Heart right ventricle (tissue), 16 donors: ENCODE data around the gene KNDC1. TPM values are rescaled to one million over a fixed set of nuclear protein-coding genes. Genes with fewer than 3 reads are reported as not detected.
A peak's percentile ranks its signal among the peaks of the same experiment; 100 is the strongest.

Experiments
- ATAC-seq, 8 donors: fragments of 200-7000 bp; cut with Tn5 transposase; one replicate each; pipeline ENCODE4 v1.9.1; 2020; ENCODE audit warnings: mild to moderate bottlenecking in 8 of 8, moderate library complexity in 8 of 8, moderate number of reproducible peaks in 1 of 8
- DNase-seq, 2 donors: peaks; one replicate each; pipeline ENCODE4 v3.0.0-alpha.2; 2020
- H3K27ac ChIP-seq, 10 donors: fragments of 200-600 bp; sonication (generic) in 2 of 10; one replicate each; pipeline versions ENCODE4 v1.5.0 to v1.8.0; 2020 to 2022; ENCODE audit warnings: mild to moderate bottlenecking in 3 of 10
- H3K27me3 ChIP-seq, 7 donors: fragments of 200-600 bp; one replicate each; pipeline ENCODE4 v1.8.0; 2021 to 2022; ENCODE audit warnings: mild to moderate bottlenecking in 2 of 7
- H3K36me3 ChIP-seq, 9 donors: fragments of 200-600 bp; sonication (generic) in 1 of 9; one replicate each; pipeline versions ENCODE4 v1.5.0 to v1.8.0; 2020 to 2022; ENCODE audit warnings: mild to moderate bottlenecking in 2 of 9
- H3K4me1 ChIP-seq, 9 donors: fragments of 200-600 bp; sonication (generic) in 1 of 9; one replicate each; pipeline versions ENCODE4 v1.5.0 to v1.8.0; 2020 to 2022; ENCODE audit warnings: mild to moderate bottlenecking in 4 of 9
- H3K4me3 ChIP-seq, 10 donors: fragments of 200-600 bp; sonication (generic) in 2 of 10; one replicate each; pipeline versions ENCODE4 v1.5.0 to v1.8.0; 2020 to 2022; ENCODE audit warnings: mild to moderate bottlenecking in 7 of 10, moderate library complexity in 2 of 10
- H3K9me3 ChIP-seq, 11 donors: fragments of 200-600 bp in 10 of 11; sonication (generic) in 2 of 11; one replicate each; pipeline versions ENCODE4 v1.5.0 to v1.8.0; 2013 to 2022; ENCODE audit warnings: mild to moderate bottlenecking in 2 of 11, control low read depth in 1 of 11, moderate library complexity in 1 of 11
- CTCF ChIP-seq, 9 donors: fragments of 200-600 bp; sonication (generic) in 2 of 9; IDR thresholded peaks; one replicate each; pipeline versions ENCODE4 v1.5.0 to v1.8.0; 2021 to 2022; ENCODE audit warnings: antibody characterized with exemption in 9 of 9, mild to moderate bottlenecking in 5 of 9, moderate library complexity in 1 of 9
- WGBS, 2 donors: extraction: QIAGEN DNeasy Blood & Tissue Kit; methylation state at CpG; one replicate each; pipeline ENCODE4 v1.1.7; 2013; ENCODE audit warnings: inconsistent platforms in 1 of 2; 5-methylcytosine and 5-hydroxymethylcytosine counted together
- intact Hi-C, 10 donors: fragments of 100-400 bp; cut with DNase I; formaldehyde crosslinking; loops; one replicate each; pipeline versions ENCODE4 v1.11.1 to v1.14.2; 2022
- polyA plus RNA-seq, 2 donors: library from polyadenylated mRNA; stranded (reverse); fragments of 200-250 nt; gene quantifications; one replicate each; pipeline ENCODE4 v1.2.3, GENCODE V29; 2013
- total RNA-seq, 10 donors: library from RNA; stranded (reverse); fragmentation: NEBNext Ultra II Directional in 3 of 10; extraction: Animal tissue kit (Norgen Biotek cat#: 25700) in 3 of 10; gene quantifications; one replicate each; pipeline versions ENCODE4 v1.2.1 to v1.2.4, GENCODE V29; 2021 to 2023
- donor health status: Arrhythmogenic right ventricular cardiomyopathy.
- donor health status: ischemic (EF 13 %, LVEDD 7.1; RV severe dilation, severe dysfunction).
- donor health status: healthy with polysubstance abuse.
- donor health status: DM: no; HTN: yes; CAD: no.
- donor health status: DM: no; HTN: no; CAD: no.
- donor health status: ischemic (EF 25% LVEDD 6.9; RV normal size, moderate dysfunction).
- donor health status: ischemic (EF 25% LVEDD 5.7; RV mildly dilated, moderate dysfunction).
- donor health status: healthy.
- donor health status: DM: yes; HTN: yes; CAD: no.
- donor health status: Ischemic cardiomyopathy.
- donor health status: ischemic (EF 35%, LVEDD 5.7; RV mildly dilated, moderate dysfunction).
- donor health status: nonischemic (EF 11% LVEDD 7.7; RV severe dilation, severe dysfunction).
- donor health status: DM: yes; HTN: yes; CAD: no.
- donor health status: PGD.
- donor health status: ischemic (EF 29% LVEDD 5.4; RV normal size, mild dysfunction).
- donor health status: nonischemic (EF 23%, LVEDD 6.1; RV moderate dilation, normal function).

The KNDC1 gene
- total and polyA plus RNA-seq, 12 donors, result 0.04 to 0.88 (median 0.14) TPM; not detected in 3

GRCh38 chr10:133158756-133159610 lies 1.0 kb upstream of the KNDC1 start:
- Histone ChIP-seq H3K9me3 (no peaks in the 10 kb centered on the region), H3K4me3 (no peak overlapping the region), H3K27ac (no peak overlapping the region), H3K36me3 (no peaks in the 10 kb centered on the region), H3K27me3 (peaks cover 13 to 53% (median 47%) of the 10 kb centered on the region in 7 donors), H3K4me1 (peaks cover 8 to 17% (median 12%) of the 10 kb centered on the region in 9 donors)
- ATAC-seq (peak in 5 of 8 donors; percentile 23 to 32 (median 28)), DNase-seq (no peak)
- WGBS, 2 donors, result 42 to 52% methylated on average over 23 of the region's 23 CpGs
- TF ChIP-seq CTCF (IDR thresholded peaks at IDR 0.05), result no peak
- intact Hi-C loops, result no loop called here

- H3K27ac ChIP-seq, result no peak overlapping the region
- TF ChIP-seq CTCF (IDR thresholded peaks at IDR 0.05), result no peak
- H3K4me3 ChIP-seq, result no peak overlapping the region
- peaks cover 8 to 17% (median 12%) of the 10 kb centered on the region in 9 donors for H3K4me1 ChIP-seq
- H3K27me3 ChIP-seq, result peaks cover 13 to 59% (median 53%) of the 10 kb centered on the region in 7 donors
- no peaks in the 10 kb centered on the region for H3K9me3 ChIP-seq
- ATAC-seq, result peak in 3 of 8 donors; percentile 13 to 26 (median 17)
- no peak for DNase-seq
- intact Hi-C loops, result no loop called here
- H3K36me3 ChIP-seq, result no peaks in the 10 kb centered on the region
- 12 to 14% methylated on average over 12 to 18 of the region's 18 CpGs for WGBS, 2 donors
Observed at GRCh38 chr10:133159611-133159949, 439 bp upstream of the KNDC1 start.

GRCh38 chr10:133160826-133161471 lies 930 bp downstream of the KNDC1 start:
- ATAC-seq (no peak), DNase-seq (no peak)
- Histone ChIP-seq H3K27ac (no peak overlapping the region), H3K27me3 (peaks cover 13 to 67% (median 61%) of the 10 kb centered on the region in 7 donors), H3K36me3 (no peaks in the 10 kb centered on the region), H3K9me3 (no peaks in the 10 kb centered on the region), H3K4me3 (peak overlapping the region; percentile 14 to 60 (median 49)), H3K4me1 (peaks cover 8 to 17% (median 12%) of the 10 kb centered on the region in 9 donors)
- 3 to 4% methylated on average over 29 of the region's 29 CpGs for WGBS, 2 donors
- TF ChIP-seq CTCF (IDR thresholded peaks at IDR 0.05), result no peak
- intact Hi-C loops, result no loop called here

- no peak for TF ChIP-seq CTCF (IDR thresholded peaks at IDR 0.05)
- H3K27ac ChIP-seq, result no peak overlapping the region
- no peaks in the 10 kb centered on the region for H3K36me3 ChIP-seq
- DNase-seq (no peak), ATAC-seq (no peak)
- peaks cover 13 to 67% (median 61%) of the 10 kb centered on the region in 7 donors for H3K27me3 ChIP-seq
- 45 to 52% methylated on average over 33 of the region's 33 CpGs for WGBS, 2 donors
- peak overlapping the region in 4 of 10 donors; percentile 14 to 60 (median 55) for H3K4me3 ChIP-seq
- H3K4me1 ChIP-seq, result peaks cover 8 to 17% (median 12%) of the 10 kb centered on the region in 9 donors
- intact Hi-C loops, result no loop called here
- no peaks in the 10 kb centered on the region for H3K9me3 ChIP-seq
Observed at GRCh38 chr10:133161486-133162109, 1.6 kb downstream of the KNDC1 start.
